Measurements from ENCODE around the gene PRKRIP1. TPM values are rescaled to one million over a fixed set of nuclear protein-coding genes. Genes with fewer than 3 reads are reported as not detected.
"Not testable (repeated sequence)": the region's sequence is repeated elsewhere in the genome, so short reads cannot be mapped to it uniquely, and the experiment has no call there.

Gene PRKRIP1
- total RNA-seq = 10 to 100 TPM in 4 of 6 donors, 1 to 10 TPM in 2; 9.1 to 13.8 (median 10.8) TPM
- polyA plus RNA-seq = 10 to 100 TPM; 34.3 to 40.1 TPM

GRCh38 chr7:102395873-102396709 lies at the start of gene PRKRIP1:
Gene PRKRIP1 (plus strand): TSS chr7:102396363. CDS start chr7:102396412, 49 bp downstream.
- no peaks in the 10 kb centered on the region for H3K9me3 ChIP-seq
- 0% methylated on average over 56 to 57 of the region's 59 CpGs for WGBS, 2 donors
- peak within 1 kb of the TSS; percentile 64 to 98 (median 90) for H3K4me3 ChIP-seq
- peaks cover 0 to 5% (median 5%) of the 10 kb centered on the region in 3 donors for H3K4me1 ChIP-seq
- peaks cover 0 to 19% (median 7%) of the 10 kb centered on the region in 3 donors for H3K36me3 ChIP-seq
- ATAC-seq (peak; percentile 93 to 96 (median 94)), DNase-seq (peak; percentile 76 to 86 (median 82)), FAIRE-seq (no peak)
- TF ChIP-seq CTCF (IDR thresholded peaks at IDR 0.05) = no peak
- H3K27ac ChIP-seq = peak within 1 kb of the TSS; percentile 61 to 88 (median 74)
- no peaks in the 10 kb centered on the region for H3K27me3 ChIP-seq
- intact Hi-C loops (cut with DNase I) = no loop called here

GRCh38 chr7:102346983-102347382 lies 49.2 kb upstream of the PRKRIP1 start:
- 83 to 88% methylated on average over 2 of the region's 6 CpGs for WGBS, 2 donors
- H3K4me1 ChIP-seq; H3K4me3 ChIP-seq; DNase-seq; H3K9me3 ChIP-seq; H3K27ac ChIP-seq; H3K27me3 ChIP-seq; ATAC-seq; FAIRE-seq; H3K36me3 ChIP-seq; intact Hi-C loops (cut with DNase I): not testable (repeated sequence)

GRCh38 chr7:102356344-102356743 lies 39.8 kb upstream of the PRKRIP1 start, which contains the start of gene SPDYE6:
Gene SPDYE6 (minus strand): TSS chr7:102356444. CDS start chr7:102356023, 421 bp downstream.
- H3K36me3 ChIP-seq; H3K27ac ChIP-seq; intact Hi-C loops (cut with DNase I); H3K27me3 ChIP-seq; H3K9me3 ChIP-seq; FAIRE-seq; ATAC-seq; H3K4me3 ChIP-seq; DNase-seq; H3K4me1 ChIP-seq: not testable (repeated sequence)
- WGBS, 2 donors = no CpG with 5 or more reads among the region's 6 CpGs

GRCh38 chr7:102363549-102364393 lies 32.4 kb upstream of the PRKRIP1 start:
- H3K27me3 ChIP-seq; FAIRE-seq; H3K4me1 ChIP-seq; H3K36me3 ChIP-seq; H3K9me3 ChIP-seq; intact Hi-C loops (cut with DNase I): not testable (repeated sequence)
- peak overlapping the region; percentile 67 to 87 (median 73) for H3K4me3 ChIP-seq
- peak overlapping the region; percentile 62 to 88 (median 74) for H3K27ac ChIP-seq
- WGBS, 2 donors = 0% methylated on average over 53 to 76 of the region's 76 CpGs
- peak; percentile 93 to 98 (median 96) for DNase-seq
- ATAC-seq = peak; percentile 99 to 100 (median 99)

- DNase-seq = peak in 1 of 6 donors; percentile 20
- ATAC-seq; H3K27me3 ChIP-seq; FAIRE-seq; intact Hi-C loops (cut with DNase I); H3K9me3 ChIP-seq; H3K4me1 ChIP-seq; H3K36me3 ChIP-seq: not testable (repeated sequence)
- H3K4me3 ChIP-seq = peak overlapping the region; percentile 67 to 87 (median 73)
- peak overlapping the region in 3 of 4 donors; percentile 62 to 88 (median 78) for H3K27ac ChIP-seq
- WGBS, 2 donors = 0 to 1% methylated on average over 11 to 16 of the region's 20 CpGs
Measured at GRCh38 chr7:102364394-102364886, 31.7 kb upstream of the PRKRIP1 start.

- intact Hi-C loops (cut with DNase I); FAIRE-seq; ATAC-seq; H3K4me3 ChIP-seq; H3K27ac ChIP-seq; H3K4me1 ChIP-seq; H3K27me3 ChIP-seq; H3K9me3 ChIP-seq; DNase-seq; H3K36me3 ChIP-seq: not testable (repeated sequence)
- WGBS, 2 donors = 37 to 38% methylated on average over 7 of the region's 7 CpGs
Measured at GRCh38 chr7:102365390-102365789, 30.8 kb upstream of the PRKRIP1 start.

- H3K27ac ChIP-seq; H3K9me3 ChIP-seq; H3K36me3 ChIP-seq; FAIRE-seq; H3K4me1 ChIP-seq; intact Hi-C loops (cut with DNase I); H3K27me3 ChIP-seq; H3K4me3 ChIP-seq; ATAC-seq; DNase-seq: not testable (repeated sequence)
Measured at GRCh38 chr7:102370038-102370437, 26.1 kb upstream of the PRKRIP1 start.

GRCh38 chr7:102372796-102373195 lies 23.4 kb upstream of the PRKRIP1 start:
- WGBS, 2 donors = 34 to 37% methylated on average over 2 of the region's 2 CpGs
- H3K4me1 ChIP-seq; H3K4me3 ChIP-seq; intact Hi-C loops (cut with DNase I); H3K27me3 ChIP-seq; H3K27ac ChIP-seq; FAIRE-seq; H3K9me3 ChIP-seq: not testable (repeated sequence)
- peaks cover 0 to 14% (median 0%) of the 10 kb centered on the region in 3 donors for H3K36me3 ChIP-seq
- peak; percentile 47 to 65 (median 62) for ATAC-seq
- DNase-seq = peak in 2 of 6 donors; percentile 37 to 39

Measured in pancreas (tissue), 10 donors.